Tibial nerve (tissue), 4 donors: ENCODE data around the gene RAB14. TPM values are rescaled to one million over a fixed set of nuclear protein-coding genes. Genes with fewer than 3 reads are reported as not detected.

ENCODE experiments used
- DNase-seq, 2 donors: peaks; one replicate each; pipeline ENCODE4 v3.0.0-alpha.2; 2019; ENCODE audit warnings: low spot score in 2 of 2
- H3K27ac ChIP-seq, 4 donors: fragments of 200-600 bp; sonication (generic) in 3 of 4; one replicate each; pipeline ENCODE4 v1.5.1; 2017 to 2019; ENCODE audit warnings: mild to moderate bottlenecking in 1 of 4
- H3K27me3 ChIP-seq, 2 donors: fragments of 200-600 bp; sonication (generic) in 1 of 2; one replicate each; pipeline versions ENCODE4 v1.5.1 to v1.6.0; 2017 to 2019
- H3K36me3 ChIP-seq, 3 donors: fragments of 200-600 bp; sonication (generic); one replicate each; pipeline ENCODE4 v1.5.1; 2018 to 2019
- H3K4me1 ChIP-seq, 4 donors: fragments of 200-600 bp; sonication (generic) in 3 of 4; one replicate each; pipeline ENCODE4 v1.5.1; 2017 to 2019
- H3K4me3 ChIP-seq, 4 donors: fragments of 200-600 bp; sonication (generic) in 3 of 4; one replicate each; pipeline ENCODE4 v1.5.1; 2017 to 2019; ENCODE audit warnings: mild to moderate bottlenecking in 1 of 4, moderate library complexity in 1 of 4
- H3K9me3 ChIP-seq, 4 donors: fragments of 200-600 bp; sonication (generic) in 3 of 4; one replicate each; pipeline ENCODE4 v1.5.1; 2017 to 2019
- EP300 ChIP-seq, 2 donors: sonication (generic); formaldehyde crosslinking; IDR thresholded peaks; one replicate each; pipeline ENCODE4 v1.6.1; 2017; ENCODE audit warnings: antibody characterized with exemption in 2 of 2, mild to moderate bottlenecking in 1 of 2
- POLR2A ChIP-seq, 2 donors: fragments of 450-650 bp; IDR thresholded peaks; one replicate each; pipeline ENCODE4 v1.6.1; 2017; ENCODE audit warnings: antibody characterized with exemption in 2 of 2, mild to moderate bottlenecking in 2 of 2, moderate library complexity in 2 of 2
- WGBS, 2 donors: methylation state at CpG; one replicate each; pipeline ENCODE4 v1.1.5; 2018; 5-methylcytosine and 5-hydroxymethylcytosine counted together
- total RNA-seq, 4 donors: library from RNA; depleted of rRNA; stranded (reverse); fragments of >200 nt; gene quantifications; one replicate each; pipeline ENCODE4 v1.1.0, GENCODE V29; 2016
- TF ChIP-seq, protein P1 (sequence below), 5 experiments: fragments of 200-600 bp in 3 of 5; fragments of 450-650 bp in 2 of 5; sonication (generic) in 3 of 5; IDR thresholded peaks; one replicate each; pipeline ENCODE4 v1.5.1; 2016 to 2019; ENCODE audit warnings: antibody characterized with exemption in 5 of 5, mild to moderate bottlenecking in 3 of 5, moderate library complexity in 2 of 5

The RAB14 gene
- total RNA-seq, 4 donors from 2014 or later = 36.3 to 45.4 (median 40.6) TPM

DNA sequence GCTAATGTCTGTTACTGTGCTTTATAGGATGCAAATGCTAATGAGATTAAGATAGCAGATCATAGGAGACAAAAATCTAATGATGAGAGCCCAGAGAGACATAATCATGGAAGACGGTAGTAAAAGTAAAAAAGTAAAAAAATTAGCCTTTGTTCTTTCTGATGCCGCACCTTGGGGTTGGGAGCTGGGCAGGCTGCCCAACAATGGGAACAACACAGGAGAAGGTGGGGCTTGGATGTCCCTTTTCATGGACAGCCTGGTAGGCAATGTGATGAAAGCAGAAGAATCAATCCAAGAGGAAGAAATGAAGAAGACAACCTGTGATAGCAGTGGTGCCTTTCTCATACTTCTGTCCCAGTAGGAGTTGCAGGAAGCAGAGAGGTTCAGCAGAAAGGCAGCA lies 57.2 kb downstream of the RAB14 start:
- no peaks in the 10 kb centered on the region for H3K4me1 ChIP-seq
- WGBS, 2 donors = 87 to 90% methylated on average over 2 of the region's 2 CpGs
- H3K4me3 ChIP-seq = no peak overlapping the region
- no peaks in the 10 kb centered on the region for H3K27me3 ChIP-seq
- no peaks in the 10 kb centered on the region for H3K9me3 ChIP-seq
- H3K36me3 ChIP-seq = peaks cover 2 to 94% (median 9%) of the 10 kb centered on the region in 3 donors
- H3K27ac ChIP-seq = no peak overlapping the region
- TF ChIP-seq POLR2A (IDR thresholded peaks at IDR 0.05) = no peak
- no peak for DNase-seq

DNA sequence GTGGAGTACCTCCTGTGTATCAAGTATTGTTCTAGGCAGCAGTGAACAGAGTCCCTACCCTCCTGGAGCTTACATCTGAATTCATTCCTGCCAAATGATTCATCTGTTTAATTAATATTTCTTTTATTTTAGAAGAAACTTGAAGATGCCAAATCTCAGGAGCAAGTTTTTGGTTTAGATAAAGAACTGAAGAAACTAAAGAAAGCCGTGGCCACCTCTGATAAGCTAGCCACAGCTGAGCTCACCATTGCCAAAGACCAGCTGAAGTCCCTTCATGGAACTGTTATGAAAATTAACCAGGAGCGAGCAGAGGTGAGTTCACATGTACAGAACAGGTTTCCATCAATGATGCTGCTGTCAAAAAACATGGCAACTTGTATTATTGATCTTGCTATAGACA lies 57.9 kb downstream of the RAB14 start:
- WGBS, 2 donors = 92 to 94% methylated on average over 2 of the region's 2 CpGs
- peaks cover 2 to 94% (median 9%) of the 10 kb centered on the region in 3 donors for H3K36me3 ChIP-seq
- TF ChIP-seq EP300 (IDR thresholded peaks at IDR 0.05) (no peak), POLR2A (IDR thresholded peaks at IDR 0.05) (no peak)
- TF ChIP-seq, protein P1, sequence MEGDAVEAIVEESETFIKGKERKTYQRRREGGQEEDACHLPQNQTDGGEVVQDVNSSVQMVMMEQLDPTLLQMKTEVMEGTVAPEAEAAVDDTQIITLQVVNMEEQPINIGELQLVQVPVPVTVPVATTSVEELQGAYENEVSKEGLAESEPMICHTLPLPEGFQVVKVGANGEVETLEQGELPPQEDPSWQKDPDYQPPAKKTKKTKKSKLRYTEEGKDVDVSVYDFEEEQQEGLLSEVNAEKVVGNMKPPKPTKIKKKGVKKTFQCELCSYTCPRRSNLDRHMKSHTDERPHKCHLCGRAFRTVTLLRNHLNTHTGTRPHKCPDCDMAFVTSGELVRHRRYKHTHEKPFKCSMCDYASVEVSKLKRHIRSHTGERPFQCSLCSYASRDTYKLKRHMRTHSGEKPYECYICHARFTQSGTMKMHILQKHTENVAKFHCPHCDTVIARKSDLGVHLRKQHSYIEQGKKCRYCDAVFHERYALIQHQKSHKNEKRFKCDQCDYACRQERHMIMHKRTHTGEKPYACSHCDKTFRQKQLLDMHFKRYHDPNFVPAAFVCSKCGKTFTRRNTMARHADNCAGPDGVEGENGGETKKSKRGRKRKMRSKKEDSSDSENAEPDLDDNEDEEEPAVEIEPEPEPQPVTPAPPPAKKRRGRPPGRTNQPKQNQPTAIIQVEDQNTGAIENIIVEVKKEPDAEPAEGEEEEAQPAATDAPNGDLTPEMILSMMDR (IDR thresholded peaks at IDR 0.05) = no peak
- H3K27ac ChIP-seq = no peak overlapping the region
- no peaks in the 10 kb centered on the region for H3K9me3 ChIP-seq
- no peak overlapping the region for H3K4me3 ChIP-seq
- H3K27me3 ChIP-seq = no peaks in the 10 kb centered on the region
- DNase-seq = no peak
- H3K4me1 ChIP-seq = no peaks in the 10 kb centered on the region

- Histone ChIP-seq H3K9me3 (no peaks in the 10 kb centered on the region), H3K4me1 (no peaks in the 10 kb centered on the region), H3K4me3 (no peak overlapping the region), H3K27ac (no peak overlapping the region), H3K27me3 (no peaks in the 10 kb centered on the region), H3K36me3 (peaks cover 0 to 90% (median 2%) of the 10 kb centered on the region in 3 donors)
- 77 to 88% methylated on average over 1 of the region's 1 CpG for WGBS, 2 donors
- TF ChIP-seq POLR2A (IDR thresholded peaks at IDR 0.05) (no peak), EP300 (IDR thresholded peaks at IDR 0.05) (no peak)
- TF ChIP-seq, protein P1 (IDR thresholded peaks at IDR 0.05) = no peak
- no peak for DNase-seq
Observed at GRCh38 chr9:121141706-121142105, 60.0 kb downstream of the RAB14 start.

DNA sequence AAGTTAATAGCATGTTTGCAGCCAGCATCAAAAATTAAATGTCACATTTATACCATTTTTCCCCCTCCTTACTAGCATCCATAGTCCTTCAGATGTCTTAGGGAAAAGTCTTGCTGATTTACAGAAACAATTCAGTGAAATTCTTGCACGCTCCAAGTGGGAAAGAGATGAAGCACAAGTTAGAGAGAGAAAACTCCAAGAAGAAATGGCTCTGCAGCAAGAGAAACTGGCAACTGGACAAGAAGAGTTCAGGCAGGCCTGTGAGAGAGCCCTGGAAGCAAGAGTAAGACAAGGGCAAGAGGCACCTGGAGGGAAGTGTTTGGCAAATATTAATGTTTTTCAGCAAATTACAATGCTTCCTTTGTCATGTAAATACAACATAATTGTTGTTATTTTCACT lies 60.4 kb downstream of the RAB14 start:
- Histone ChIP-seq H3K4me1 (no peaks in the 10 kb centered on the region), H3K27me3 (no peaks in the 10 kb centered on the region), H3K27ac (no peak overlapping the region), H3K9me3 (no peaks in the 10 kb centered on the region), H3K36me3 (peaks cover 0 to 90% (median 2%) of the 10 kb centered on the region in 3 donors), H3K4me3 (no peak overlapping the region)
- TF ChIP-seq, protein P1 (IDR thresholded peaks at IDR 0.05) = no peak
- TF ChIP-seq EP300 (IDR thresholded peaks at IDR 0.05) (no peak), POLR2A (IDR thresholded peaks at IDR 0.05) (no peak)
- WGBS, 2 donors = 87 to 89% methylated on average over 1 of the region's 1 CpG
- DNase-seq = no peak

DNA sequence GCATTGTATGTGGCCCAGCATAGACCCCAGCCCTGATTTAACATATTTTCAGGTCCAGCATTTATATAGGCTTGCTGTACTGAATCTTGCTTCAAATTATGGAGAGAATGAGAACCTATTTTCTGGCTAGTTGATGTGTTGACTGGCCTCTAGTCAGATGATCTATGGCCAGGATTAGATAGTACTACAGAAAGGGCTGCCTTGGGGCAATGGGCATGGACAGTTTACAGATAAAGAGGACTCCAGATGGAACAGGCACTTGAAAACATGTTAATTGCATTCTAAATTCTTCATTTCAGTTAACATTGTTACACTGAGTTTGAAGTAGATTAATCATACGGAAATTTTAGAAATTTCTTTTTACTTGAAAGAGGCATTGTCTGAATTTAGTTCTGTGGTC lies 61.5 kb downstream of the RAB14 start:
- no peaks in the 10 kb centered on the region for H3K27me3 ChIP-seq
- H3K27ac ChIP-seq = no peak overlapping the region
- 77 to 86% methylated on average over 1 of the region's 1 CpG for WGBS, 2 donors
- TF ChIP-seq EP300 (IDR thresholded peaks at IDR 0.05) (no peak), POLR2A (IDR thresholded peaks at IDR 0.05) (no peak)
- TF ChIP-seq, protein P1 (IDR thresholded peaks at IDR 0.05) = no peak
- no peak overlapping the region for H3K4me3 ChIP-seq
- H3K4me1 ChIP-seq = no peaks in the 10 kb centered on the region
- no peaks in the 10 kb centered on the region for H3K9me3 ChIP-seq
- peaks cover 0 to 89% (median 2%) of the 10 kb centered on the region in 3 donors for H3K36me3 ChIP-seq
- DNase-seq = no peak

DNA sequence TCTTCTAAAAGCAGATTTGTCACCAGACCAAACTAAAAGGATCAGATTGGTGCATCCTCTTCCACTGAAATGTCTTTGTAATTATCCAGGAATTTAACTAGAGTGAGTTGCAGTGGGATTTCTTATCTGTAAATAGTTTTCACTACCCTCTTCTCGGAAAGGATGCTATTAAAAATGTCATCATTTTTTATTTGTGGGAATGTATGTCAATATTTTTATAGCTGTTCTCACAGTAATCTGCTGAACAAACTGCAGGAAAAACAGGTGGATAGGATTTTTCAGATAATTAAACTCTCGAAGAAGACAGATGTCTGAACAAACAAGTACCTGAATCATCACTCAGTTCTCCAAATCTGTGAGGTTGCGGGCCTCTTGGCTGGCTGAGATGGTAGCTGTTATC lies 62.7 kb downstream of the RAB14 start:
- Histone ChIP-seq H3K4me3 (no peak overlapping the region), H3K36me3 (peaks cover 0 to 83% (median 2%) of the 10 kb centered on the region in 3 donors), H3K9me3 (no peaks in the 10 kb centered on the region), H3K27ac (no peak overlapping the region), H3K27me3 (no peaks in the 10 kb centered on the region), H3K4me1 (no peaks in the 10 kb centered on the region)
- DNase-seq = no peak
- 71 to 74% methylated on average over 3 of the region's 3 CpGs for WGBS, 2 donors
- TF ChIP-seq POLR2A (IDR thresholded peaks at IDR 0.05) = no peak
- TF ChIP-seq, protein P1 (IDR thresholded peaks at IDR 0.05) = no peak
- TF ChIP-seq EP300 (IDR thresholded peaks at IDR 0.05) = no peak
